ENCODE results near the gene RGS12.

The RGS12 gene

GRCh38 chr4:3271131-3271530 lies 21.7 kb upstream of the RGS12 start:
- DNase-seq (ENCODE audit: low spot score): no peak
- no peak for TF ChIP-seq CTCF (IDR thresholded peaks at IDR 0.05; ENCODE audit: extremely low read depth, missing control alignments)

- no peak for DNase-seq (ENCODE audit: low spot score)
- TF ChIP-seq CTCF (IDR thresholded peaks at IDR 0.05; ENCODE audit: extremely low read depth, missing control alignments): no peak
Observed at GRCh38 chr4:3276986-3277385, 15.8 kb upstream of the RGS12 start.

GRCh38 chr4:3280466-3280865 lies 12.4 kb upstream of the RGS12 start:
- no peak for TF ChIP-seq CTCF (IDR thresholded peaks at IDR 0.05; ENCODE audit: extremely low read depth, missing control alignments)
- DNase-seq (ENCODE audit: low spot score): no peak

- DNase-seq (ENCODE audit: low spot score): no peak
- TF ChIP-seq CTCF (IDR thresholded peaks at IDR 0.05; ENCODE audit: extremely low read depth, missing control alignments): no peak
Observed at GRCh38 chr4:3283483-3283882, 9.3 kb upstream of the RGS12 start.

- TF ChIP-seq CTCF (IDR thresholded peaks at IDR 0.05; ENCODE audit: extremely low read depth, missing control alignments): no peak
- no peak for DNase-seq (ENCODE audit: low spot score)
Observed at GRCh38 chr4:3283916-3284315, 8.9 kb upstream of the RGS12 start.

GRCh38 chr4:3284734-3285557 lies 7.9 kb upstream of the RGS12 start:
- TF ChIP-seq CTCF (IDR thresholded peaks at IDR 0.05; ENCODE audit: extremely low read depth, missing control alignments): no peak
- no peak for DNase-seq (ENCODE audit: low spot score)

GRCh38 chr4:3285558-3286334 lies 7.1 kb upstream of the RGS12 start:
- no peak for TF ChIP-seq CTCF (IDR thresholded peaks at IDR 0.05; ENCODE audit: extremely low read depth, missing control alignments)
- no peak for DNase-seq (ENCODE audit: low spot score)
